HepG2 (cell line): ENCODE data around the gene SYNE1. TPM values are rescaled to one million over a fixed set of nuclear protein-coding genes. Genes with fewer than 3 reads are reported as not detected.

Experiments
- AFF4 ChIP-seq: sonication (generic); formaldehyde crosslinking; IDR thresholded peaks from 2 replicates; pipeline ENCODE4 v1.4.0; 2020; ENCODE audit warnings: missing genetic modification reagents
- MYC ChIP-seq: sonication (generic); formaldehyde crosslinking; IDR thresholded peaks from 2 replicates; pipeline ENCODE4 v1.9.0; 2021; ENCODE audit warnings: missing genetic modification reagents, borderline replicate concordance
- NRL ChIP-seq: sonication (generic); formaldehyde crosslinking; IDR thresholded peaks from 2 replicates; pipeline ENCODE4 v1.5.0; 2020; ENCODE audit warnings: missing genetic modification reagents, mild to moderate bottlenecking, moderate library complexity, borderline replicate concordance
- SNAPC4 ChIP-seq: sonication (generic); formaldehyde crosslinking; IDR thresholded peaks from 2 replicates; pipeline ENCODE4 v1.4.0; 2020; ENCODE audit warnings: mild to moderate bottlenecking, missing genetic modification reagents
- SSRP1 ChIP-seq: IDR thresholded peaks from 2 replicates; pipeline ENCODE4 v1.6.1; 2016; ENCODE audit warnings: control low read depth
- YEATS4 ChIP-seq: sonication (generic); formaldehyde crosslinking; IDR thresholded peaks from 2 replicates; pipeline ENCODE4 v1.4.0; 2020; ENCODE audit warnings: missing genetic modification reagents, borderline replicate concordance
- ZFX ChIP-seq: sonication (generic); formaldehyde crosslinking; IDR thresholded peaks from 2 replicates; pipeline ENCODE4 v1.4.0; 2020; ENCODE audit warnings: mild to moderate bottlenecking, low read depth, missing genetic modification reagents, moderate library complexity
- ZNF275 ChIP-seq: sonication (generic); formaldehyde crosslinking; IDR thresholded peaks from 2 replicates; pipeline ENCODE4 v1.8.0; 2022; ENCODE audit warnings: missing genetic modification reagents, mild to moderate bottlenecking, inconsistent platforms, borderline replicate concordance
- ZNF276 ChIP-seq: sonication (generic); formaldehyde crosslinking; IDR thresholded peaks from 2 replicates; pipeline ENCODE4 v1.4.0; 2020; ENCODE audit warnings: mild to moderate bottlenecking, low read depth, missing genetic modification reagents
- ZNF34 ChIP-seq: sonication (generic); formaldehyde crosslinking; IDR thresholded peaks from 2 replicates; pipeline ENCODE4 v1.4.0; 2020; ENCODE audit warnings: mild to moderate bottlenecking, missing genetic modification reagents, borderline replicate concordance
- ZNF431 ChIP-seq: sonication (generic); formaldehyde crosslinking; IDR thresholded peaks from 2 replicates; pipeline ENCODE4 v1.9.0; 2022; ENCODE audit warnings: missing genetic modification reagents, low read depth, mild to moderate bottlenecking, borderline replicate concordance
- ZNF737 ChIP-seq: sonication (generic); formaldehyde crosslinking; IDR thresholded peaks from 2 replicates; pipeline ENCODE4 v1.5.0; 2020; ENCODE audit warnings: missing genetic modification reagents, mild to moderate bottlenecking, borderline replicate concordance
- ZNF878 ChIP-seq: sonication (generic); formaldehyde crosslinking; IDR thresholded peaks from 2 replicates; pipeline ENCODE4 v1.8.1; 2023; ENCODE audit warnings: mild to moderate bottlenecking, missing genetic modification reagents, moderate library complexity
- polyA plus RNA-seq, 8 experiments: library from polyadenylated mRNA; depleted of rRNA in 3 of 8; stranded (reverse) in 7 of 8; unstranded in 1 of 8; fragments of >200 nt; fragmentation: Illumina TruSeq in 4 of 8; extraction: Trizol in 4 of 8; gene quantifications; 2 replicates each; pipeline versions ENCODE4 v1.2.1 to v1.2.3, GENCODE V29; 2011 to 2016; ENCODE audit warnings: low read depth in 4 of 8, missing spikeins in 1 of 8, mixed read lengths in 1 of 8; ENCODE audit not compliant: insufficient read depth in 1 of 8
- total RNA-seq, 5 experiments: library from RNA; depleted of rRNA; stranded (reverse); fragments of >200 nt; fragmentation: Illumina TruSeq; extraction: Trizol; gene quantifications; 2 replicates each; pipeline ENCODE4 v1.2.3, GENCODE V29; 2016; ENCODE audit warnings: low read depth in 1 of 5

Gene SYNE1
- total and polyA plus RNA-seq, 2 of the 13 experiments (the other 11 are each of a cell fraction or from before 2014, with no cell fraction given) = 5.5 to 15.9 TPM

- TF ChIP-seq SNAPC4 (CRISPR knock-in tag) = peak; percentile 87; the same call in 1 of the 2 replicates
- TF ChIP-seq YEATS4 (CRISPR knock-in tag) = peak; percentile 72; the same call in 1 of the 2 replicates
- peak; percentile 87; the same call in 1 of the 2 replicates for TF ChIP-seq ZNF34 (CRISPR knock-in tag)
- TF ChIP-seq ZNF878 (CRISPR knock-in tag) = peak; percentile 78
- peak; percentile 88 for TF ChIP-seq ZNF276 (CRISPR knock-in tag)
- peak; percentile 75 for TF ChIP-seq ZFX (CRISPR knock-in tag)
- TF ChIP-seq MYC (CRISPR knock-in tag) = peak; percentile 82
- TF ChIP-seq ZNF275 (CRISPR knock-in tag) = peak; percentile 39; the same call in 1 of the 2 replicates
- TF ChIP-seq SSRP1 (CRISPR knock-in tag) = 0 out of 2 replicates have a peak, but pooled peaks have one; percentile 33
- peak; percentile 48; the same call in 1 of the 2 replicates for TF ChIP-seq AFF4 (CRISPR knock-in tag)
- TF ChIP-seq NRL = peak; percentile 78; the same call in 1 of the 2 replicates
- TF ChIP-seq ZNF431 (CRISPR knock-in tag) = peak; percentile 77; the same call in 1 of the 2 replicates
- no peak for TF ChIP-seq ZNF737
Observed at GRCh38 chr6:152301765-152302568, 335.2 kb downstream of the SYNE1 start (continued).
